Medulla oblongata (tissue), 1 donor: ENCODE results near the gene TRIM13.

Source experiments
- DNase-seq: peaks from one replicate; pipeline ENCODE4 v3.0.0-alpha.2; 2015; ENCODE audit errors: extremely low spot score

TRIM13 gene

DNA sequence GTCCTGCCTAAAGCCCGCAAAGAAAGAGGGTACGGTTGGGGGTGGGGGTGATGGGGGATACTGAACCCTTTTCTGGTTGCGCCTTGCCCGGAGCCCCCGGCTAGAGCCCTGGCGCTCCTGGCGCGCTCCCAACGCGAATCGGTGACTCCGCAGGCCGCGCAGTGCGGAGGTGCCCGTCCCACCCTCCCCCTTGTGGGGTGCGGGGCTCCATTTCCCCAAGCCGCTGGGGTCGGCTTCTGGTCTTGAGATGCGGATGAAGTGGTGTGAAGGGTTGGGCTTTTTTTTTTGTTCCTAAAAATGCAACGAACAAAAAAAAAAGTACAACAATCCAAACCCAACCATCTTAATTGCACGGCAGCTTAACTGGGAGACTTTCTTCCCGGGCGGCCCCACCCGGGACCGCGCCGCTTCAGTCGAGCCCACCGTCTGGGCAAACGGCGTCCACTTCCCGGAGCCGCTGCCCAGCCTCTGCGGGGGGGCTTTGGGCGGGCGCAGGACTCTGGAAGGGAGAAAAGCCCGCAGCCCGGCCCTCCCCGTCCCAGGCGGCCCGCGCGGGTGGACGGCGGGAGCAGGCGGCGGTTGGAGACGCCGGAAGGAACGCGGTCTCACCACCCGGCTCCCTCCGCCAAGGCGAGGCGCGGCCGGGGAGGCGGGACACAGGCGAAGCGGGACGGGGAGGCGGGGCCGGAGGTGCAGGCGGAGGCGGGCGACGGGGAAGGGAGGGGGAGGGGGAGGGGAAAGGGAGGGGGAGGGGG is 504 bp upstream of the TRIM13 start:
- DNase-seq = peak; percentile 91

DNA sequence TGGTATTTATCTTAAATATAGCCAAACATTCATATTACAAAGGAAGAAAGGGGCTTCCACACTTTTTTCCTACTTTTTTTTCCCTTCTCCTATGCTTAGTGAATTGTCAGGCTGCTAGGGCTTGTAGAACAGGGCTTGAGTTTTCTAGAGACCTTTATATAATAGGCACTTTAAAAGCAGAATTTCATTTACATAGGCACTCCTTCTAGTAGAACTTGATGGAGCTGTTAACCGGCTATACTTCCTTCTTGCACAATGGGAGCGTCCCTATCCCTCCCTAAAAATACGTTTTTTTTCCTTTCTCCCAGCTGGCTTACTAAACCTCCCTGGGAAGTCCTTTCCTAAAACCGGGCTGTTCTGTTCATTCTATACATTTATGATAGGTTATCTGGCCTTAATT is 1.1 kb downstream of the TRIM13 start:
- peak; percentile 22 for DNase-seq

DNA sequence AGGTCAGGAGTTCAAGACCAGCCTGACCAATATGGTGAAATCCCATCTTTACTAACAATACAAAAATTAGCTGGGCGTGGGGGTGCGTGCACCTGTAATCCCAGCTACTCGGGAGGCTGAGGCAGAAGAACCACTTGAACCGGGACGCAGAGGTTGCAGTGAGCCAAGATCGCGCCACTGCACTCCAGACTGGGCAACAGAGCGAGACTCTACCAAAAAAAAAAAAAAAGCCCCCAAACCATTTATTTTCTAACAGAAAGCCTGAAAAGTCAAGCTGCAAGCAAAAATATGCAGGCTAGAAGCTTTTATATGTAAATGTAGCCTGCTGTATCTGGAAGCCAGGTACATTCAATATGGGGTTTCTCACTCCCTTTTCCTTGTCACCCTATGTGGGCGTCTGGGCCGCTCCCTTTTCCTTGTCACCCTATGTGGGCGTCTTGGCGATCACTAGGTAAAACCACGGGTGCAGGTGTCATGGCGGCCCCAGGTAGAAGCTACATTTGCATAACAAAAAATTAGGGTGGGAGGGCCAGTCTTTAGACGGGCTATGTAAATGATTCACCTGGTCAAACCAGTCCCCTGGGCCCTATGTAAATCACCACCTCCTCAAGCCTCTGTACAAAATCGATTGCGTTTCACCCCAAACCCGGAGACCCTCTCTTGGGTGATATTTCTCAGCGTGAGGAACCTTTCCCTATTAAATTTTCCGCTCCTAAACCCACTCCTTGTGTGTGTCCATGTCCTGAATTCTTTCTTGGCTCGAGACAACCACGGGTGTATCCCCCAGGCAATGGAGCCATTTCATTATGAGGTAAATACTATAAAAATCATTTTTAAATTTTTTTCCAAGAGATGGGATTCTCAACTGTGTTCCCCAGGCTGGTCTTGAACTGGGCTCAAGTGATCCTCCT is 2.1 kb downstream of the TRIM13 start:
- DNase-seq = no peak

DNA sequence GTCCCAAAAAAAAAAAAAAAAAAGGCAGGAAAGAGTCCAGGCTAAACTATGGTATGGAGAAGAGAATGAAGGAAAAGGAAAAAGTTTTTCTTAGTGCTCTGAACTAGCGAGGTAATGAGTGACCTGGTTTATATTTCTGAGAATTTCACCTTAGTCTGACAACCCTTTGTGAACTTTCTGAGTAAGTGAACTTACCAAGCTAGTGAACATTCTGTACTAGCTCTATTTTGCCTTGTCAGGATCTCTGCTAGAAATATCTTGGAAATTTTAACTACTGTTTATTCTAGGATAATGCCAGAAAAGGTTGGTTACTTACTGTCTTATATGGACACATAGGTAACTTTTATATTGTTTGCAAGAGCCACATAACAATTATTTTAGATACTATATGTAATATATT is 4.4 kb downstream of the TRIM13 start:
- DNase-seq = no peak

DNA sequence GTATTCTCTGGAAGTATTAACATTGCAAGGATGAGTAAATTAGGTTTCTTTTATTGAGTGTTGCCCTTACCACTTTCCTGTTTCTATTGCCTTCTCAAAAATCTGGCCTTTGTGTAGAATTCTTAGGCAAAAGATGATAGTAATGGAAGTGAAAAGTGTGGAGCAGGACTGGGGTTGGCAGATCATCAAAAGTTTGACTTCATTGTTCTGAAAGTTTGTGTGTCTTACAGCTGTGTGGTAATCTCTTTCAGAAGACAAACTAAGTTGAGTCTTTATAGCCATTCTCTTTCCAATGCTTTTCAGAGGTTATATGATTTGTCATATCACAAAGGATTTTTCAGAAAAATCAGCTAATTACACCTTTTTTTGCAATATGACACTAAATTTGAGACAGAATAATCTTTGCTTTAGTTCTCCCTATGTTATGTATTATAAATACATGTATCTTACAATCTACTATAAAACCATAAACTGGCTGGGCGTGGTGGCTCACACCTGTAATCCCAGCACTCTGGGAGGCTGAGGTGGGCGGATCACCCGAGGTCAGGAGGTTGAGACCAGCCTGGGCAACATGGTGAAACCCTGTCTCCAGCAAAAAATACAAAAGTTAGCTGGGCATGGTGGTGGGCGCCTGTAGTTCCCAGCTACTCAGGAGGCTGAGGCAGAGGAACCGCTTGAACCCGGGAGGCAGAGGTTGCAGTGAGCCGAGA is 9.7 kb downstream of the TRIM13 start:
- DNase-seq = no peak

DNA sequence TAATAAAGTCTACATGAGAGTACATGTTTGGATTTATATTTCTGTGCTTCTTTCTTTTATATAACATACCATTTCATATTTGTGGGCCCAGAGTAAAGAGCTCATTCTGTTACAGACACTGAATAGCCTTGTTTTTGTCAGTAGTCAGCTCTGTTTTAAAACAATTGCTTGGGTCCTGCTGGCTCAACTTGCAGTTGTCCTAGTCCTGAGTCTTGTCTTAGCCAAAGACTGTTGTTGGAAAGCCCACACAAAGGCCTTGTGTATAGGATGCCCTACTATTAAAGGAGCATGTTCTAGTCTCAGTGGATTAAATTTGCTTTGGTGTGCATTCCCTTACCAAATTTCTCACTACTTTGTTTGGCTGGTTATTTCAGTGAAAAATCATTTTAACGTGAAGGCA is 14.6 kb downstream of the TRIM13 start:
- DNase-seq = peak; percentile 74

DNA sequence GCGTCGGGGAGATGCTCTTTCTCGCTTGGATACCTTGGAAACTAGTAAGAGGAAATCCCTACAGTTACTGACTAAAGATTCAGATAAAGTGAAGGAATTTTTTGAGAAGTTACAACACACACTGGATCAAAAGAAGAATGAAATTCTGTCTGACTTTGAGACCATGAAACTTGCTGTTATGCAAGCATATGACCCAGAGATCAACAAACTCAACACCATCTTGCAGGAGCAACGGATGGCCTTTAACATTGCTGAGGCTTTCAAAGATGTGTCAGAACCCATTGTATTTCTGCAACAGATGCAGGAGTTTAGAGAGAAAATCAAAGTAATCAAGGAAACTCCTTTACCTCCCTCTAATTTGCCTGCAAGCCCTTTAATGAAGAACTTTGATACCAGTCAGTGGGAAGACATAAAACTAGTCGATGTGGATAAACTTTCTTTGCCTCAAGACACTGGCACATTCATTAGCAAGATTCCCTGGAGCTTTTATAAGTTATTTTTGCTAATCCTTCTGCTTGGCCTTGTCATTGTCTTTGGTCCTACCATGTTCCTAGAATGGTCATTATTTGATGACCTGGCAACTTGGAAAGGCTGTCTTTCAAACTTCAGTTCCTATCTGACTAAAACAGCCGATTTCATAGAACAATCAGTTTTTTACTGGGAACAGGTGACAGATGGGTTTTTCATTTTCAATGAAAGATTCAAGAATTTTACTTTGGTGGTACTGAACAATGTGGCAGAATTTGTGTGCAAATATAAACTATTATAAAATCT is 15.7 kb downstream of the TRIM13 start:
- no peak for DNase-seq

DNA sequence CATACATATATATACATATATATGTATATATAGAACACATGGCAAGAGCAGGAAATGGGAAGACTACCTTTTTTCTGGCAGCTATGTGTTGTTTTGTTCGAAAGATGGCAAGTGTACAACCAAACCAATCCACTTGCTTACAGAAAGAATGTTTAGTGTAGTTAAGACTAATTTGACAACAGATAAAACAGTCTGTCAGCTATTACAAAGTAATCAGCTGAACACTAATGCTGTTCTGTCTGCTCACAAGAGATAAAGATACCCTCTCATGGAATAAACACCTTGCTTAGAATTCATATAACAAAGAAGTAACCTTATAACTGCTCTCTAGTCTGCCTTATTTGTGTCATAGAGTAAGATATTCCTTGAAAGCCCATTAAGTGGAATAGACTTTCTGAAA is 17.5 kb downstream of the TRIM13 start:
- DNase-seq = no peak

DNA sequence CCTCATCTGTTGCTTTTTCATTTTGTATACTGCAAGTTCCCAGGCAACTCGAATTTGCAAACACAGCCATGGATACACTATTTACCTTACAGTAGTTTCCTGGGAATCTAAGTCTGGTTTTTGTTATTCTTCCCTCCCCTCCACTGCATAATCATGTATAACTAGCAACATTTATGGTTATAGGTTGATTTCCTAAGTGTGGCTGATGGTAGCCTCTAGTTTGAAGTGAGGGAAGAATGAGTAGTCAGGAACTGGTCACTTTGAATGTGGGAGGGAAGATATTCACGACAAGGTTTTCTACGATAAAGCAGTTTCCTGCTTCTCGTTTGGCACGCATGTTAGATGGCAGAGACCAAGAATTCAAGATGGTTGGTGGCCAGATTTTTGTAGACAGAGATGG is 18.4 kb downstream of the TRIM13 start, which contains the start of gene KCNRG:
Gene KCNRG (plus strand): TSS at position 187 of the 400 bp plus-strand sequence. CDS start 50 bp downstream, at position 237.
- no peak for DNase-seq

DNA sequence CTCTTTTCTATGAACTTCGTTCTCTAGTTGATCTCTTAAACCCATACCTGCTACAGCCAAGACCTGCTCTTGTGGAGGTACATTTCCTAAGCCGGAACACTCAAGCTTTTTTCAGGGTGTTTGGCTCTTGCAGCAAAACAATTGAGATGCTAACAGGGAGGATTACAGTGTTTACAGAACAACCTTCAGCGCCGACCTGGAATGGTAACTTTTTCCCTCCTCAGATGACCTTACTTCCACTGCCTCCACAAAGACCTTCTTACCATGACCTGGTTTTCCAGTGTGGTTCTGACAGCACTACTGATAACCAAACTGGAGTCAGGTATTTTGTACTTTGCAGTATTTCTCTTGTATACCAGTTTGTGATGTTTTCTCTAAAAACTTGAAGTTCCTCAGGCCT is 18.9 kb downstream of the TRIM13 start:
- DNase-seq = no peak

DNA sequence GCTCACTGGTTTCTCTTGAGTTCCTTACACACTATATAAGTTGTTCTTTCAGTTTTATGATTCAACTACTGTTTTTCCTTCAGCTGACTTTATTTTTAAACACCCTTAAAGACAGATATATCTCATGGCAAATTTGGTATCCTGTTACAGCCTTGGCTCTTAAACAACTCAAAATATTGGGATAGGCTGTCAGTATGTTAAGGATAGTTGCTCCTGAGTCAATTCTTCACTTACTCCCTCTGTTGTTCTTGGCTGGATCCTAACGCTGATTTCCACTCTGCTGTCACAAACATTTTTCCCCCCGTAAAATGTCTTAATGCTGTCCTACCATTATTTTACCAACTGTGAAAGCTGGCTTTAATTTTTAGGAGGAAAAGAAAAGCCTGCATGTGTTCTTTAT is 19.6 kb downstream of the TRIM13 start:
- DNase-seq = no peak

DNA sequence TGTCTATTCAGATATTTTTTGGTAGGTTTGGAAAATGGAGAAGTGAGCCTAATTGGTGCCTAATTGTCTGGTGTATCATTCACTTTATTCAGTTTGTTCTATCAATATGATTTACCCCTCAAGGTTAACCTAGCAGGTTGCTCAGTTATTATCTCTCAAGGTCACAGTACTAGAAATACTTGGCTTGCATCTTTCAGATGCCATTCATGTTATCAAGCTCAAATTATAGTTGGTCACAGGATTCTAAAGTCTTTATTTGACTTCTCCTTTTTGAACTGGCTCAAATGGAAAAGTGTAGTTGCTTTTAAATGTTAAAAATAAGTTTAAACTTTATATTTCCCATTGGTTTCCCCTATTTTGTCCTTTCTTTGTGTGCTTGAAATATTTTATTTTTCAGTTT is 21.0 kb downstream of the TRIM13 start:
- no peak for DNase-seq

DNA sequence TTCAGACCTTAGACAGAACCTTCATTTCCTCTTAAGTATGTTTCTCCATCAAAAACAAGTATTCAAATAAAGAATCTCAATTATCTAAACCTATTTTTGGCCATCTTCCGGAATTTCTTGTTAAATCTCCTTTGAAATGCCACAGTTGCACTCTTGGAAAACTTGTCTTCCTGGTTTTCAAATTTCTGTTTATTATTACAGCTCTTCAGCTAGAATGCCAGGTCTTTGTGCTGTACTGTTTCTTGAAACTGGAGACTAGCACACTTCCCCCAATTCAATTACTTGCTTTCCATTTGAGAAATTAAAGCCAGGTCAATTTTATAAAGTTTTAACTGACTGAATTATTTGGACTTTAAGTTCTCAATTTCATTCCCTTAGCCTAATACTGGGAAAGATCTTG is 28.6 kb downstream of the TRIM13 start:
- no peak for DNase-seq

DNA sequence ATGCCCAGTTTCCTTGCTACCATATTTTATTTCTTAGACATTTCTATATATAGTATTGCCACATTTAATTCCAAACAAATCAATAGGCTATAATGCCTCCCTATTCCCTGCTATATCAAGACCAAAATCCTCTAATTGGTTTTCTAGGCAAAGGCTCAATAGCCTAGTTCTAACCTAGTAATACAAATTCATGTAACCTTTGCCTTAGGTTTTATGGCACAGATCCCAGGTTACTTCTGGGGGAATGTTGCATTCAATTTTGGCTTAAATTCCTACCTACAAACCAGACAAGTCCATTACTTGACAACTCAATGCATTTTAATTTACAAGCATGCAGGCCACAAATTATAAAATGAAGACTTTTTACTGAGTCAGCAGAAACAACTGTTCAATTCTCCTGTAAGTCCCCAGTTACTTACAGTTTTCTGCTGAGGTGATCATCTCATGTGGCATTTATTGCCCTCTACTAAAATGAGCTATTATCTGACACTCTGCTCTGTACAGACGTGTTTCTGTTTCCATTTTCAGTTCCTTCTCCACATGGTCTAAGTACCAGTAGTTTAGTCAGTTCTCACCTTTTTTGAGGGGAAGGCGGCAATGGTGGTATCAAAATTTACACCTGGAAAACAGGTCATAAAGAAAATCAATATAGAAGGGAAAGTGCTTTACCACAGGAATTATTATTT is 30.1 kb downstream of the TRIM13 start:
- no peak for DNase-seq

DNA sequence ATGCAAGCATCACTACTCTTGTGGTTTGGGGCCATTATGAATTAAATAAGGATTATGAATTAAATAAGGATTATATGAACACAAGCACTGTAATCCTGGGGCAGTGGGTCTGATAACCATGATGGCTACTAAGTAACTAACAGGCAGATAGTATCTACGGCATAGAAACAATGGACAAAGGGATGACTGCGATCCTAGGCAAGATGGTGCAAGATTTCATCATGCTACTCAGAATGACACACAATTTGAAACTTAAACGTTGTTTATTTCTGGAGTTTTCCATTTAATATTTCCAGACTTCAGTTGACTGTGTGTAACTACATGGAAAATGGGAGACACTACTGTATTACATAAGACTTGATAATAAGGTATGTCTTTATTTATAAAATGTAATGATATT is 33.5 kb downstream of the TRIM13 start:
- no peak for DNase-seq

DNA sequence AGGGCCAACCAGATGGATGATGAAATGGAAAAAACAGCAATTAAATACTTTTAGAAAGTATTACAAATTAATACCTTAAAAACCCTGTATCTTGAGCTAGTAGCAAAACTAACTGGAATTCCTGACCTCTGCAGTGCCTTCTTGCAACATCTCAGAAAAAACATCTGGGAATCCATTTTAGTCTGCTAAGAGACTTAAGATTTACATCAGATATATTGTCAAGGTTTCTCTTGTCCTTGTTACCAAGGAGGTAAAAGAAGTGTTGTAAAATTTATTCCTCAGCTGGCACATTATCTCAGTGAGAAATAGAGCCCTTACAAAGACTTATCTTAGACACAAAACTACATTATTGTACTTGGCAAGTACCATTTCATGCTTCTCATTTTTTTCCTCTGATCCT is 36.9 kb downstream of the TRIM13 start:
- DNase-seq = no peak

DNA sequence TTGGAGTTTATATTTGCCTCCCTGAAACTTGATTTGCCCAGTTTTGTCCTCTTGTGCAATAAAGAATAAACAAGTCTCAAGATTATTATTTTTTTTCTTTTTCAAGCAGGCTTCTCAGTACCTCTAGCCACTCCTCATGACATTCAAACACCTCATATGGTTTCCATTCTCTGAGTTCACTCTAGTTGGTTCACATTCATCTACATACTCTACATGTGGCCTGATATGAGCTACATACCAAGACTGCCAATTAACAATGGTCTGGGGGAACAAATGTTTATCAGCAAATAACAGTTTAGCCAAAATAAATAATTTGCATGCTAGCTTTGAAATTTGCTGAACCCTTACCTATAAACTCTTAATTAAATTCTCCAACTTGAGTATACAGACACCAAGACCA is 40.9 kb downstream of the TRIM13 start:
- DNase-seq = no peak

DNA sequence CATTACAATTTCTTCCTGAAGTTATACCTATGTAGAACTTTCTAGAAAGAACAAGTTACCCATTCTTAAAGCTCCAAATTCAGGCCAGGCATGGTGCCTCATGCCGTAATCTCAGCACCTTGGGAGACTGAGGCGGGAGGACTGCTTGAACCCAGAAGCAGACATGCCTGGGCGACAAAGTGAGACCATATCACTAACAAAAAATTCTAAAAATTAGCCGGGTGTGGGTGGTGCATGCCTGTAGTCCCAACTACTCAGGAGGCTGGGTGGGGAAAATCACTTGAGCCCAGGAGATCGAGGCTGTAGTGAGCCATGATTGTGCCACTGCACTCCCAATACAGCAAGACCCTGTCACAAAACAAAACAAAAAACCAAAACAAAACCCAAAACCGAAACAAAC is 41.4 kb downstream of the TRIM13 start:
- DNase-seq = no peak

DNA sequence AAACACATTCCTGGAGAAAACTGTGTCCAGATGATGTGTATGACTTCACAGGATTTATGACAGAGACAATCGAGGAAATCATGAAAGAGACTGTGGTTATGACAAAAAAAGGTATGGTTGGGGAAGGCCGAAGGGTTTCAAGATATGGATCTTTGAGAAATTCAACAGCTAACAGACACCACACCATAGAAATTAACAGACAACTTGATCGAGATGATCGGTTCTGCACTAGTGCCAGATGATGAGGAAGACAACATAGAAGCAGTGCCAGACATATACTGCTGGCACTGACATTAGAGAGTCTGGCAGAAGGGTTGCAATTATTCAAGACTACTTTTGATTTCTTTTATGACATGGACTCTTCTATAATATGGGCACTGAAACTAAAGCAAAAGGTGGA is 55.6 kb downstream of the TRIM13 start:
- no peak for DNase-seq

DNA sequence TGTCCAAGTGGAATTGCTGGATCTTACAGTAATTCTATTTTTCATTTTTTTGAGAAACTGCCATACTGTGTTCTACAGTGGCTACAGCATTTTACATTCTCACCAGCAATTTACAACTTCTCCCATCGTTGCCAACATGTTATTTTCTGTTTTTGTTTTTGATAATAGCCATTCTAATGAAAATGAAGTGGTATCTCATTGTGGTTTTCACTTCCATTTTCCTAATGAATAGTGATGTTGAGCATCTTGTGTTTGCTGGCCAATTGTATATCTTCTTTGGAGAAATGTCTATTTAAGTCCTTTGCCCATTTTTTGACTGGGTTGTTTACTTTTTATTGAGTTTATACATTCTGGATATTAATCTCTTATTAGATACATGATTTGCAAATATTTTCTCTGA is 57.0 kb downstream of the TRIM13 start:
- DNase-seq = no peak

DNA sequence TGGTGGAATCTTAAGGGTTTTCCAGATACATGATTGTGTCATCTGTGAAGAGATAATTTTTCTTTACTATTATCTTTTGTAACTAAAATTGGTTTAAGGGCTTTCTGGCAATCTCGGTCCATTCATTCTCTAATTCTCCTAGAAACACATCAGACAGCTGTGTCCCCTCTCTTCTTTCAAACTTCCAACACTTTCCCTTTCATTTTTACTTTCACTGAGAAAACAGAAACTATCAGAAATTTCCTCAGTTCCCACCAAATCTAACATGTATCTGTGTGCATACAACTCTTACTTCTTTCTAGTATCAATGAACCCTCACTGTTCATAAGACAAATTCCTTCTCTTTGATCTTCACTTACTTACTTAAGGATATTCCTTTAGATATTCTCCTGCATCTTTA is 58.6 kb downstream of the TRIM13 start:
- no peak for DNase-seq
